ENCODE measurements around the gene NNMT.

DNA sequence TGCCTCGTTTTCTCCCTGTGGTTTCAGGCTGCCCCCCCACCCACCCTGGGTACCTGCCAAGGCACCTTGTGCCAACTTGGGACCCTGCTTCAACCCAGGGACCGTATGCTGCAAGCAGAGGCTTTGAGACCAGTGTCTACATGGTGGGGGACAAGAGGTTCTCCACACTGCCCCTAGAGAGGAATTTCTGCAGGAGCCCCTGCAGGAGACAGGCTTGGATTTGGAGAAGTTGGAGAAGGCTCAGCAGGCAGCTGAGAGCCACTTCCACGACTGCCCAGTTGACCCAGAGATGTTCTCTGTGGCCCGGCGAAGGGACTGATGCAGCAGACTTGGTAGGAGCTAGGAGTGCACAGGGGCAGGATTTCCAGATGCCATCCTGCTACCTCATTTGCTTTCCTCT is 20.1 kb upstream of the NNMT start:
- TF ChIP-seq EP300 (IDR thresholded peaks at IDR 0.05; ENCODE audit: borderline replicate concordance) = no peak
- no peak for TF ChIP-seq RAD21 (IDR thresholded peaks at IDR 0.05; ENCODE audit: low read depth)
- TF ChIP-seq MAX (IDR thresholded peaks at IDR 0.05) = no peak
- no peak for TF ChIP-seq YY1 (IDR thresholded peaks at IDR 0.05; ENCODE audit: low read depth)
- no peak for TF ChIP-seq TAF1 (IDR thresholded peaks at IDR 0.05; ENCODE audit: low read depth)
- TF ChIP-seq USF1 (IDR thresholded peaks at IDR 0.05) = no peak
- TF ChIP-seq CREB1 (IDR thresholded peaks at IDR 0.05; ENCODE audit: low read depth) = no peak
- TF ChIP-seq, protein P1, sequence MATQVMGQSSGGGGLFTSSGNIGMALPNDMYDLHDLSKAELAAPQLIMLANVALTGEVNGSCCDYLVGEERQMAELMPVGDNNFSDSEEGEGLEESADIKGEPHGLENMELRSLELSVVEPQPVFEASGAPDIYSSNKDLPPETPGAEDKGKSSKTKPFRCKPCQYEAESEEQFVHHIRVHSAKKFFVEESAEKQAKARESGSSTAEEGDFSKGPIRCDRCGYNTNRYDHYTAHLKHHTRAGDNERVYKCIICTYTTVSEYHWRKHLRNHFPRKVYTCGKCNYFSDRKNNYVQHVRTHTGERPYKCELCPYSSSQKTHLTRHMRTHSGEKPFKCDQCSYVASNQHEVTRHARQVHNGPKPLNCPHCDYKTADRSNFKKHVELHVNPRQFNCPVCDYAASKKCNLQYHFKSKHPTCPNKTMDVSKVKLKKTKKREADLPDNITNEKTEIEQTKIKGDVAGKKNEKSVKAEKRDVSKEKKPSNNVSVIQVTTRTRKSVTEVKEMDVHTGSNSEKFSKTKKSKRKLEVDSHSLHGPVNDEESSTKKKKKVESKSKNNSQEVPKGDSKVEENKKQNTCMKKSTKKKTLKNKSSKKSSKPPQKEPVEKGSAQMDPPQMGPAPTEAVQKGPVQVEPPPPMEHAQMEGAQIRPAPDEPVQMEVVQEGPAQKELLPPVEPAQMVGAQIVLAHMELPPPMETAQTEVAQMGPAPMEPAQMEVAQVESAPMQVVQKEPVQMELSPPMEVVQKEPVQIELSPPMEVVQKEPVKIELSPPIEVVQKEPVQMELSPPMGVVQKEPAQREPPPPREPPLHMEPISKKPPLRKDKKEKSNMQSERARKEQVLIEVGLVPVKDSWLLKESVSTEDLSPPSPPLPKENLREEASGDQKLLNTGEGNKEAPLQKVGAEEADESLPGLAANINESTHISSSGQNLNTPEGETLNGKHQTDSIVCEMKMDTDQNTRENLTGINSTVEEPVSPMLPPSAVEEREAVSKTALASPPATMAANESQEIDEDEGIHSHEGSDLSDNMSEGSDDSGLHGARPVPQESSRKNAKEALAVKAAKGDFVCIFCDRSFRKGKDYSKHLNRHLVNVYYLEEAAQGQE (IDR thresholded peaks at IDR 0.05; ENCODE audit: low read depth) = no peak
- no peak for TF ChIP-seq NFIC (IDR thresholded peaks at IDR 0.05)
- TF ChIP-seq FOXM1 (IDR thresholded peaks at IDR 0.05; ENCODE audit: borderline replicate concordance, low read depth) = no peak
